Activated naive CD4-positive, alpha-beta T cell treated with anti-CD3 and anti-CD28 coated beads, Interleukin-2, amount 10 ng/mL, durations not matched to agents 7 days and 5 days (primary cell): ENCODE data around the gene ADD3.

Experiments used
- CTCF ChIA-PET: fragments of 350-600 bp; sonication (Branson Sonifier 250); formaldehyde crosslinking; loops from one replicate; lab custom pipeline; 2021; ENCODE audit warnings: antibody characterized with exemption; lab: Charles Lee
- DNase-seq: peaks from one replicate; pipeline ENCODE4 v3.0.0-alpha.2; 2020
- H3K27ac Mint-ChIP-seq: one replicate; pipeline ENCODE4 v1.8.0; 2021; ENCODE audit warnings: mild to moderate bottlenecking, moderate library complexity, mixed read lengths
- H3K27me3 Mint-ChIP-seq: one replicate; pipeline ENCODE4 v1.8.0; 2021; ENCODE audit warnings: mild to moderate bottlenecking, mixed read lengths
- H3K36me3 Mint-ChIP-seq: one replicate; pipeline ENCODE4 v1.8.0; 2021; ENCODE audit warnings: mixed read lengths
- H3K4me1 Mint-ChIP-seq: one replicate; pipeline ENCODE4 v1.8.0; 2021; ENCODE audit warnings: mixed read lengths
- H3K4me3 Mint-ChIP-seq: one replicate; pipeline ENCODE4 v1.8.0; 2021; ENCODE audit warnings: mild to moderate bottlenecking, moderate library complexity, mixed read lengths
- H3K9me3 Mint-ChIP-seq: one replicate; pipeline ENCODE4 v1.8.0; 2021; ENCODE audit warnings: mixed read lengths

ADD3 gene

DNA sequence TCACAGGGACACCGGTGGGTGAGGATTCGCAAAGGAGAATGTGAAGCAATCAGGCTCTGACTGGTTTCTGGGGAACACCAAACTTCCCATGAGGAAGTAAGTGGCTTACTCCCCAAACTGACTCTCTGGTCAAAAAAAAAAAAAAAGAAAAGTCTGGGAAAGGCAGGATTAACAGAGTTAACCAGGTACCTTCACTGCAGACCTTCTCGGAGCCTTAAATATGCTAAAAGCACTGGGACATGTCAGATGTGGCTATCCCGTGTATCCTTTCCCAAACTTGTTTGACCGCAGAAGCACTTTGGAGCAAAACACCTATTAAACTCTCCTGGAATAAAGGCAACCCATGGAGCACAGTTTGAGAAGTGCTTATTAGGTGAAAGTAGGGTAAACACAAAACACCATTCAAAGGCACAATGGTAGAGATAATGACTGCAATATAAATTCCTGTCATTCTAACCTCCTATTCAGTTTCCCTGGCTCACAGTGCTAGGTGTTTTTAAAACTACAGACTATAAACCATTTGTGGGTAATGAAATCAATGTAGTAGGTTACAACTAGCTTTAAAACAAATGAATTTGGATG, 155.5 kb downstream of the ADD3 start:
- Mint-ChIP-seq H3K4me3 (no peak overlapping the region), H3K36me3 (no peaks in the 10 kb centered on the region), H3K9me3 (no peaks in the 10 kb centered on the region), H3K27ac (peak overlapping the region; percentile 33), H3K27me3 (peaks cover 97% of the 10 kb centered on the region), H3K4me1 (peaks cover 10% of the 10 kb centered on the region)
- DNase-seq = no peak
- CTCF ChIA-PET = no interaction called here

- H3K4me1 Mint-ChIP-seq = peaks cover 12% of the 10 kb centered on the region
- H3K36me3 Mint-ChIP-seq = no peaks in the 10 kb centered on the region
- no peak overlapping the region for H3K4me3 Mint-ChIP-seq
- DNase-seq = no peak
- no peaks in the 10 kb centered on the region for H3K9me3 Mint-ChIP-seq
- H3K27me3 Mint-ChIP-seq = peaks cover 97% of the 10 kb centered on the region
- no peak overlapping the region for H3K27ac Mint-ChIP-seq
- CTCF ChIA-PET = no interaction called here
Measured at GRCh38 chr10:110163841-110164240, 156.1 kb downstream of the ADD3 start.

GRCh38 chr10:110165239-110165638, 157.5 kb downstream of the ADD3 start:
- Mint-ChIP-seq H3K36me3 (no peaks in the 10 kb centered on the region), H3K27ac (peak overlapping the region; percentile 43), H3K9me3 (no peaks in the 10 kb centered on the region), H3K4me1 (peaks cover 25% of the 10 kb centered on the region), H3K4me3 (no peak overlapping the region), H3K27me3 (peaks cover 97% of the 10 kb centered on the region)
- no peak for DNase-seq
- CTCF ChIA-PET = interaction anchor here (0.8 to 1.0 kb wide), 2 partner anchors 27 to 29 kb away, joined by 3 read pairs; no protein-coding TSS in a partner anchor

DNA sequence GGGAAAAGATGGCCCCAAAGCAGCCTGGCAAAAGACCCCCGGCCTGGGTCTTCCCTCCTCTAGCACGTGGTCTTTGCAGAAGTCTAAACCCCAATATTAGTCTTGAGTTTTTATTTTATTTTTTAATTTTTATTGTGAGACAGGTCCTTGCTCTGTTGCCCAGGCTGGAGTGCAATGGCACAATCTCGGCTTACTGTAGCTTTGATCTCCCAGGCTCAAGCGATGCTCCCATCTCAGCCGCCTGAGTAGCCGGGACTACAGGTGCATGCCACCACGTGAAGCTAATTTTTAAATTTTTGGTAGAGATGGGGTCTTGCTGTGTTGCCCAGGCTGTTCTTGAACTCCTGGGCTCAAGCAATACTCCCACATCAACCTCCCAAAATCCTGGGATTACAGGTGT, 159.4 kb downstream of the ADD3 start:
- Mint-ChIP-seq H3K9me3 (no peaks in the 10 kb centered on the region), H3K36me3 (no peaks in the 10 kb centered on the region), H3K27ac (no peak overlapping the region), H3K4me1 (peaks cover 31% of the 10 kb centered on the region), H3K4me3 (no peak overlapping the region), H3K27me3 (peaks cover 98% of the 10 kb centered on the region)
- no peak for DNase-seq
- CTCF ChIA-PET = interaction anchor here (0.6 kb wide), 1 partner anchor 29 kb away, joined by 3 read pairs; no protein-coding TSS in a partner anchor

DNA sequence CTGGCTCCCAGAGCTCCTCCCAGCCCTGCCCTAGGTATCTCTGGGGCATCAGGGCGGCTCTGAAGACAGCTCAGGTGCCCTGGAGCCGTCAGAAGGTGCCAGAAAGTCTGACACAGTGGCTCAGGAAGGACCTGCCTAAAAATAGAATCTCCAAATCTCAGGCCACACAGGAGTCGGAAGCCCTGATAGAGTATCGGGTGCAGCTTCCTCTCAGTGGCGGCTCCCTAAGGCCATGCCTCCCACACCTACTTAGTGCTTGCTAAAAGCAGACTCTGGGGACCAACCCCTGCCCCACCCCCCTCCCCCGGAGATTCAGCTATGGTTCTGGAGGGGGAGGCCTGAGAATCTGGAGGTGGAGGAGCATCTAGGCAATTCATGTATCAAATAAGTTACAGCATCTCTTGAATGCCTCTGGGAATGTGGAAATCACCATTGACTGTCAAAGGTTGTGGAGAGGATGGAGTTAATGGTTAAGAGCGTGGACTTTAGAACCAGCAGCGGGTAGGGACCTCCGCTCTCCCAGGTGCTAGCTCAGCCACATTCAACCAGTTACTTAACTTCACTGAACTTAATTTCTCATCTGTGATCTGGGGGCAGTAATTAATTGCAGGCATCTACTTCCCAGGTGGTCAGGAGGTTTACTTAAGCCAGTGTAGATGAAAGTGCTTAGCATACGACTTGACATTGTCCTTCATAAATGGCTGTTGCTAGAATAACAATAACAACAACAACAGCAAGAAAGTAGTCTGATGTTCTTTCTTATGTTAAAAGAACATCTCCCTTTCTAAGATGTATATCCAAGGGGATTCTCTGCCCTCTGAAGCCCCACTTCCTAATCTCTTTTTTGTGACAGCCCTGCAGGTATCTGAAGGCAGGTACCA, 161.1 kb downstream of the ADD3 start:
- Mint-ChIP-seq H3K27me3 (peaks cover 98% of the 10 kb centered on the region), H3K4me3 (no peak overlapping the region), H3K36me3 (no peaks in the 10 kb centered on the region), H3K27ac (no peak overlapping the region), H3K9me3 (no peaks in the 10 kb centered on the region), H3K4me1 (peaks cover 31% of the 10 kb centered on the region)
- CTCF ChIA-PET = interaction anchor here (1.7 kb wide), 1 partner anchor 31 kb away, joined by 5 read pairs; no protein-coding TSS in a partner anchor
- DNase-seq = no peak

GRCh38 chr10:110169586-110169985, 161.8 kb downstream of the ADD3 start:
- DNase-seq = no peak
- Mint-ChIP-seq H3K36me3 (no peaks in the 10 kb centered on the region), H3K9me3 (no peaks in the 10 kb centered on the region), H3K27ac (no peak overlapping the region), H3K4me1 (peaks cover 31% of the 10 kb centered on the region), H3K27me3 (peaks cover 95% of the 10 kb centered on the region), H3K4me3 (no peak overlapping the region)
- CTCF ChIA-PET = no interaction called here

DNA sequence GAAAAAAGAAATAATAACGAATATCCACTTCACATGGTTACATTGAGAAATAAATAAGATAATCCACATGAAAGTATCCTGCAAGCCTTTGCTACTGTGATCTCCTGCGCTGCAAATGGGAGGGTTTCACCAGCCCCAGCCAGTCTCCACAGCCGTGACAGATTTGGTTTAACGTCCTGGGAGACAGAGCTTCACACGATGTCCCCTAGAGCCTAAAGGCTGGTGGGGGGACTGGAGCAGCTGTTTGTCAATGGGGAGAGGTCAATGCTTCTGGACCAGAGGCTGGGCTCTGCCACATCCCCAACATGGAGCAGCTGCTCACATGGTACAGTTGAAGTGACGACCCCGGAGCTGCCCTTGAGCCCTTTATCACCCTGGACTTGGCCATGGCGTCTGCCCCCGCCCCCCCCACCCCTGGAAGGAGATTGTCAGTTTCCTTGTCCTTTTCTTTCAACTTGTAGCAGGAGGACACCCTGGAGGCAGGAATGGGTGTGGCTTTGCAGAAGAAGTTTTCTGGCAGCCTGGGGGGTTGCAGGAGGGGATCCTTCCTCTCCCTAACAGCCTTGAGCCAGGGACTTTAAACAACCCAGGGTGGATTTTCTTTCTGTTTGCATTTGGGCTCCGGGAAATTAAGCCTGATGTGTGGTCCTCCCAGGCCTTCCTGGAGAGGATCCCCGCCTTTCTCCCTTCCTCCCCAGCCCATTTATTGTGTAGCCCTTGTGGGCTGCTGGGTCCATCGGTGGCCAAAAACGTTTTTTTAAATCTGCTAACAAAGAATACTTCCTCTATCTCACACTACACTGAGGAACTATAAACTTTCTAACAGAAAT, 162.6 kb downstream of the ADD3 start:
- Mint-ChIP-seq H3K4me3 (no peak overlapping the region), H3K36me3 (no peaks in the 10 kb centered on the region), H3K27me3 (peaks cover 91% of the 10 kb centered on the region), H3K4me1 (peaks cover 31% of the 10 kb centered on the region), H3K27ac (no peak overlapping the region), H3K9me3 (no peaks in the 10 kb centered on the region)
- CTCF ChIA-PET = no interaction called here
- DNase-seq = no peak

GRCh38 chr10:110171032-110171431, 163.2 kb downstream of the ADD3 start:
- no peak overlapping the region for H3K27ac Mint-ChIP-seq
- no peaks in the 10 kb centered on the region for H3K9me3 Mint-ChIP-seq
- H3K27me3 Mint-ChIP-seq = peaks cover 91% of the 10 kb centered on the region
- H3K36me3 Mint-ChIP-seq = no peaks in the 10 kb centered on the region
- CTCF ChIA-PET = no interaction called here
- no peak overlapping the region for H3K4me3 Mint-ChIP-seq
- H3K4me1 Mint-ChIP-seq = peaks cover 31% of the 10 kb centered on the region
- DNase-seq = no peak

DNA sequence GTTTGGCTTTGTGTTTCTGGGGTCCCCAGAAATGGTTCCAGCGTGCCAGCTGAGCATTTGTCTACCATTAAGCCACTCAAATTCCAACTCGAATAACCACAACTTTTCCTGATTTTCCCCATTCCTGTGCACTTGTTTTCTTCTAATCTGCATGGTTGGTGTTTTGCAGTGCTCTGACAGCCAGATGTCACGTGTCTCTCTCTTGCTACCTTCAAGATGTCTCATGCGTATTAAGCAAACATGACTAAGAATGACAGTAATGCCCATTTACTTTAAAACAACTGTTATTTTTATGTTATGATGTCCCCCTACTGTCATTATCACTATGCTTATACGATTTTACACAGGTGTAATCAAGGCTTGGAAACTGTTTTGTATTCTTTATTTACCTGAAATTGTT, 164.4 kb downstream of the ADD3 start:
- Mint-ChIP-seq H3K27ac (no peak overlapping the region), H3K4me3 (no peak overlapping the region), H3K9me3 (no peaks in the 10 kb centered on the region), H3K36me3 (no peaks in the 10 kb centered on the region), H3K4me1 (peaks cover 35% of the 10 kb centered on the region), H3K27me3 (peaks cover 91% of the 10 kb centered on the region)
- no peak for DNase-seq
- CTCF ChIA-PET = no interaction called here

DNA sequence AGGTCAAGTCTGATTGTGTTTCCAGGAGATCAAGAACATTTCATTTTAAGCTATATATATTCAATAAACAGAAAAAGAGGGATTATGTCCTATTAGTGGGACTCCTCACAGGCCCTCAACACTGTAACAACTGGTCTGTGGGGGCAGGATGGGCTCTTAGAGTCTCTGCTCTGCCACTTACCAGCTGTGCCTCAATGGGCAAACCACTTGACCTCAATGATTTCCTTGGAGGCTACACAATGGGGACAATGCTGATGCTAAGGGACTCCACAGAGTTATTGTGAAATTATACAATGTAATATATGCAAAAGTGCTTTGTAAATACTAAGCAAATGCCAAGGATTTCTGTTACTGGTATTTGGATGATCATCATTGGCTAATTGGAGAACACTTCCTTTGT, 166.4 kb downstream of the ADD3 start:
- Mint-ChIP-seq H3K27me3 (peaks cover 90% of the 10 kb centered on the region), H3K4me3 (no peak overlapping the region), H3K4me1 (peaks cover 19% of the 10 kb centered on the region), H3K9me3 (no peaks in the 10 kb centered on the region), H3K36me3 (no peaks in the 10 kb centered on the region), H3K27ac (no peak overlapping the region)
- no peak for DNase-seq
- CTCF ChIA-PET = interaction anchor here (1.3 kb wide), 1 partner anchor 34 kb away, joined by 3 read pairs; no protein-coding TSS in a partner anchor

GRCh38 chr10:110174816-110175215, 167.0 kb downstream of the ADD3 start:
- Mint-ChIP-seq H3K4me3 (no peak overlapping the region), H3K4me1 (peaks cover 13% of the 10 kb centered on the region), H3K36me3 (no peaks in the 10 kb centered on the region), H3K27me3 (peaks cover 90% of the 10 kb centered on the region), H3K9me3 (no peaks in the 10 kb centered on the region), H3K27ac (no peak overlapping the region)
- CTCF ChIA-PET = interaction anchor here (1.3 kb wide), 1 partner anchor 34 kb away, joined by 3 read pairs; no protein-coding TSS in a partner anchor
- no peak for DNase-seq

DNA sequence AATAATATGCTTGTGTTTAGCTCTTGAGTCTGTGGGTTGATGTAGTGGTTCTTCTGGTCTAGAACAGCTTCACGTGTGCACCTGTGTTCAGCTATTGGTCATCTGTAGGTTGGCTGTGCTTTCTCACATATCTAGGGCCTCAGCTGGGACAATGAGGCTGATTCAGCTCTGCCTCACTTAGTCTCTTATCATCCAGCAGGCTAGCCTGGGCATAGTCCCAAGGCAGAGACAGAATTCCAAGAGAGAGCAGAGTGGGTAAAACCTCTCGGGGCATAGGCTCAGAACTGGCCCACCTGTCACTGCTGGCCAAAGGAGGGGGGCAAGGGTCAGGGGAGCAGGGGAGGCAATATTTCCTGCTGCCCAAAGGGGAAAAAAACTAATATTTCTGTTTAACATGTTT, 167.6 kb downstream of the ADD3 start:
- Mint-ChIP-seq H3K27ac (no peak overlapping the region), H3K9me3 (no peaks in the 10 kb centered on the region), H3K4me1 (peaks cover 10% of the 10 kb centered on the region), H3K4me3 (no peak overlapping the region), H3K27me3 (peaks cover 84% of the 10 kb centered on the region), H3K36me3 (no peaks in the 10 kb centered on the region)
- CTCF ChIA-PET = no interaction called here
- DNase-seq = no peak

DNA sequence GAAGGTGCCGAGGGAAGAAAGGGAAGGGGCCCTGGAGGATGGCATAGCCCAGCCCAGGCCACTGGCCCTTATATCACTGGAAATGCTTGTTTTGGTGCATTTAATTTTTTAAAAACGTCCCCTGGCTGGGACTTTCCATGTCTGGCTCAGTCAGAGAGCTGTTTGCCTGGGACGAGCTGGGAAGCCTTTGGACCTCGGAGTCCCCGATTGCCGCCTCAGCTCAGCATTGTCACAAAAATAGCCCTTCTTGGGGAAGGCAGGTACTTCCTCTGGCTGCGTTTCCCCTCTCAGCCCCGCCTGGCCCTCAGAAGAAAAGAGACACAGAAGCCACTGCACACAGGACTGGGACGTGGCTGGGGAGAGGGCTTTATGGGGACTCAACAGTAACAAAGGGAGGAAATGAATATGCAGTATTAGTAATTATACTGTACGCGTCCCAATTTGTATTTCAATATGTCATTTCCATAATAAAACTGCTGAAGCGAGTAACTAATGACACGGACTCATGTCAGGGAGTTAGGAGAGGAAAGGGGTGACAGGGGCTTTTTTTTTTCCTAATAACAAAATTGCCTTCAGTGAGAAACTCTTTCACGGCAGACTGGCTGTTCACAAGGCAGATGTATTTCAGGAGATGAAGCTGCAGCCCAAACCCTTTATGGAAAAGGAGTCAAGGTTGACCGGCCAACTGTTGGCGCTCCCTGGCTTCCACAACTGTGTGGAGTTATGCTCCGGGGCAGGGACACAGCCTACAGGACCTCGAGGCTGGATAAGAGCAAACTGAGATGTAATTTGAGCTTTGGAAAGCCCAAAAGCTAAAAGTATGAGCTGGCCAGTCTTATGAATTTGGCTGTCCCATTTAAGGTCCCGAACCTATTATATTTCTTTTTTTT, 168.6 kb downstream of the ADD3 start:
- DNase-seq = no peak
- Mint-ChIP-seq H3K36me3 (no peaks in the 10 kb centered on the region), H3K9me3 (no peaks in the 10 kb centered on the region), H3K27me3 (peaks cover 76% of the 10 kb centered on the region), H3K4me3 (no peak overlapping the region), H3K4me1 (peaks cover 4% of the 10 kb centered on the region), H3K27ac (no peak overlapping the region)
- CTCF ChIA-PET = interaction anchor here (0.7 kb wide), 1 partner anchor 35 kb away, joined by 3 read pairs; no protein-coding TSS in a partner anchor
